Muscle of leg (tissue), 11 donors: Measurements from ENCODE around the gene TEN1. TPM values are rescaled to one million over a fixed set of nuclear protein-coding genes. Genes with fewer than 3 reads are reported as not detected.

Experiments
- DNase-seq: peaks from one replicate; pipeline ENCODE4 v3.0.0; 2013
- H3K27ac ChIP-seq: one replicate; pipeline ENCODE4 v1.5.1; 2013; ENCODE audit warnings: mild to moderate bottlenecking, low read length, control low read depth
- H3K27me3 ChIP-seq: one replicate; pipeline ENCODE4 v1.6.1; 2013; ENCODE audit warnings: low read length; ENCODE audit not compliant: control insufficient read depth, insufficient read depth
- H3K36me3 ChIP-seq: one replicate; pipeline ENCODE4 v1.6.1; 2013; ENCODE audit warnings: low read length; ENCODE audit not compliant: control insufficient read depth, insufficient read depth
- H3K4me1 ChIP-seq: one replicate; pipeline ENCODE4 v1.6.1; 2013; ENCODE audit warnings: low read length; ENCODE audit not compliant: control insufficient read depth, insufficient read depth
- H3K4me3 ChIP-seq: one replicate; pipeline ENCODE4 v1.5.1; 2013; ENCODE audit warnings: low read length, control low read depth
- H3K9me3 ChIP-seq: replicated peaks from 2 replicates; pipeline ENCODE4 v1.6.1; 2013; ENCODE audit warnings: low read depth, low read length; ENCODE audit not compliant: control insufficient read depth
- WGBS: methylation state at CpG from one replicate; pipeline ENCODE4 v1.1.5; 2013; ENCODE audit warnings: missing lambda C conversion rate; ENCODE audit not compliant: insufficient coverage; 5-methylcytosine and 5-hydroxymethylcytosine counted together
- polyA plus RNA-seq, 8 donors: library from polyadenylated mRNA; unstranded; fragments of 120-200 nt; gene quantifications; one replicate each; pipeline versions ENCODE4 v1.2.1 to v1.2.3, GENCODE V29; 2013; ENCODE audit warnings: inconsistent platforms in 1 of 8, low replicate concordance in 1 of 8; ENCODE audit not compliant: insufficient read length in 8 of 8, insufficient read depth in 1 of 8
- total RNA-seq: library from RNA; stranded (reverse); fragments of 120-200 nt; gene quantifications from one replicate; pipeline ENCODE4 v1.2.4, GENCODE V29; 2013

The TEN1 gene
- total and polyA plus RNA-seq, 9 donors = 8.8 to 19.5 (median 12.3) TPM

- H3K36me3 ChIP-seq = peaks cover 20% of the 10 kb centered on the region
- WGBS = 93% methylated on average over 3 of the region's 5 CpGs
- H3K9me3 ChIP-seq = no peaks in the 10 kb centered on the region
- no peaks in the 10 kb centered on the region for H3K27me3 ChIP-seq
- no peak overlapping the region for H3K4me3 ChIP-seq
- no peak overlapping the region for H3K27ac ChIP-seq
- no peak for DNase-seq
- H3K4me1 ChIP-seq = peaks cover 7% of the 10 kb centered on the region
Measured at GRCh38 chr17:75994802-75995370, 15.8 kb downstream of the TEN1 start.

DNA sequence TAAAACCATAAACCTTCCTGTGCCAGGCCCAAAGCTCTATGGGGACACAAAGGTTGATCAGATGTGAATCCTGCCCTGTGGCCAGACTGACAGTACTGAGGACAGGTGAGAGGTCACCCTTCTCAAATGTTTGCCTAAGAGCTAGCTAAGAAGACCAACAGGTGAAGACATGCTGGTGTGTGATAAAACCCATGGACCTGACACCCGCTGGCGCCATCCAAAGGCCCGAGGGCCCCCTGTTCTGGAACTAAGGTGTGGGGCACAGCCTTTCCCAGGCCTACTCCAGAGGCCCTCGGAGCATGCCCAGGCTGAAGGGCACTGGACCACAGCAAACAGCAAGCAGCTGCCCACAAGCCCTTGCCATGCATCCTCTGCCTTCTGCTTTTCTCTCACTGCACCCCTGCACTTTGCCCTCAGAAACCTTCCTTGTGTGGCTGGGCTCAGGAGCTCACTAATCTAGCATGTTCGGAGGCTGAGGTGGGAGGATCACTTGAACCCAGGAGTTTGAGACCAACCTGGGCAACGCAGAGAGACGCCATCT, 16.4 kb downstream of the TEN1 start:
- Histone ChIP-seq H3K9me3 (no peaks in the 10 kb centered on the region), H3K27me3 (no peaks in the 10 kb centered on the region), H3K36me3 (peaks cover 24% of the 10 kb centered on the region), H3K4me3 (no peak overlapping the region), H3K4me1 (peaks cover 7% of the 10 kb centered on the region), H3K27ac (no peak overlapping the region)
- DNase-seq = no peak
- 85% methylated on average over 7 of the region's 7 CpGs for WGBS

- H3K36me3 ChIP-seq = peaks cover 28% of the 10 kb centered on the region
Measured at GRCh38 chr17:75996665-75997590, 17.9 kb downstream of the TEN1 start.

DNA sequence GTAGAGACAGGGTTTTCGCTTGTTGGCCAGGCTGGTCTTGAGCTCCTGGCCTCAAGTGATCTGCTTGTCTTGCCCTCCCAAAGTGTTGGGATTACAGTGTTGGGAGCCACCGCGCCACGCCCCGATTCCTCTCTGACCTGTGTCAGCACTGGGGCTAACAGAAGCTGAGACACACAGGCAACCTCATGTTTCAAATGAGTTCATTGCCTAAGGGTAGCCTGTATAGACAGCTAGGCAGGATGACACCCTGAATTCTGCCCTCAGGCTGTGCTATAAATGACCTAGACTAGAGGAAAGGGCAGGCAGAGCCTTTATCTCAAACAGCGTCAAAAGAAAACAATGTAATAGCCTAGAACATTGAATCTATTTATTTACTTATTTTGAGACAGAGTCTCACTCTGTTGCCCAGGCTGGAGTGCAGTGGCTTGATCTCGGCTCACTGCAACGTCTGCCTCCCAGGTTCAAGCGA, 19.3 kb downstream of the TEN1 start:
- peaks cover 27% of the 10 kb centered on the region for H3K36me3 ChIP-seq
- WGBS = 95% methylated on average over 8 of the region's 9 CpGs
- no peak overlapping the region for H3K27ac ChIP-seq
- no peak for DNase-seq
- H3K27me3 ChIP-seq = no peaks in the 10 kb centered on the region
- H3K4me1 ChIP-seq = peaks cover 7% of the 10 kb centered on the region
- no peaks in the 10 kb centered on the region for H3K9me3 ChIP-seq
- H3K4me3 ChIP-seq = no peak overlapping the region

More at GRCh38 chr17:75996665-75997590, 17.9 kb downstream of the TEN1 start:
- Histone ChIP-seq H3K4me3 (no peak overlapping the region), H3K4me1 (peaks cover 7% of the 10 kb centered on the region), H3K27ac (no peak overlapping the region), H3K9me3 (no peaks in the 10 kb centered on the region), H3K27me3 (no peaks in the 10 kb centered on the region)
- 22% methylated on average over 17 of the region's 18 CpGs for WGBS
- DNase-seq = peak; percentile 51

- 61% methylated on average over 20 of the region's 31 CpGs for WGBS
Measured at GRCh38 chr17:76000016-76000754, 21.1 kb downstream of the TEN1 start.

GRCh38 chr17:76000755-76001521, 21.9 kb downstream of the TEN1 start, which contains the start of gene CDK3:
Gene CDK3, plus strand, starts transcription at chr17:76000855. Its CDS starts 571 bp downstream, at chr17:76001426.
- Histone ChIP-seq H3K9me3 (no peaks in the 10 kb centered on the region), H3K27me3 (no peaks in the 10 kb centered on the region), H3K4me3 (no peak within 1 kb of the TSS), H3K36me3 (peaks cover 21% of the 10 kb centered on the region), H3K27ac (no peak within 1 kb of the TSS), H3K4me1 (peaks cover 24% of the 10 kb centered on the region)
- 85% methylated on average over 20 of the region's 21 CpGs for WGBS
- no peak for DNase-seq

More at GRCh38 chr17:76000016-76000754, 21.1 kb downstream of the TEN1 start:
- H3K27ac ChIP-seq = no peak overlapping the region
- DNase-seq = no peak
- H3K36me3 ChIP-seq = peaks cover 26% of the 10 kb centered on the region
- H3K4me3 ChIP-seq = no peak overlapping the region
- H3K27me3 ChIP-seq = no peaks in the 10 kb centered on the region
- peaks cover 16% of the 10 kb centered on the region for H3K4me1 ChIP-seq
- no peaks in the 10 kb centered on the region for H3K9me3 ChIP-seq

GRCh38 chr17:76002100-76002499, 23.1 kb downstream of the TEN1 start:
- Histone ChIP-seq H3K4me3 (no peak overlapping the region), H3K27ac (no peak overlapping the region), H3K4me1 (peaks cover 26% of the 10 kb centered on the region), H3K27me3 (no peaks in the 10 kb centered on the region), H3K36me3 (peaks cover 21% of the 10 kb centered on the region), H3K9me3 (no peaks in the 10 kb centered on the region)
- WGBS = 95% methylated on average over 10 of the region's 12 CpGs
- no peak for DNase-seq

- H3K27ac ChIP-seq = no peak overlapping the region
- no peaks in the 10 kb centered on the region for H3K27me3 ChIP-seq
- peaks cover 21% of the 10 kb centered on the region for H3K36me3 ChIP-seq
- 80% methylated on average over 6 of the region's 6 CpGs for WGBS
- H3K9me3 ChIP-seq = no peaks in the 10 kb centered on the region
- no peak for DNase-seq
- peaks cover 22% of the 10 kb centered on the region for H3K4me1 ChIP-seq
- H3K4me3 ChIP-seq = no peak overlapping the region
Measured at GRCh38 chr17:76003915-76004314, 24.9 kb downstream of the TEN1 start.

DNA sequence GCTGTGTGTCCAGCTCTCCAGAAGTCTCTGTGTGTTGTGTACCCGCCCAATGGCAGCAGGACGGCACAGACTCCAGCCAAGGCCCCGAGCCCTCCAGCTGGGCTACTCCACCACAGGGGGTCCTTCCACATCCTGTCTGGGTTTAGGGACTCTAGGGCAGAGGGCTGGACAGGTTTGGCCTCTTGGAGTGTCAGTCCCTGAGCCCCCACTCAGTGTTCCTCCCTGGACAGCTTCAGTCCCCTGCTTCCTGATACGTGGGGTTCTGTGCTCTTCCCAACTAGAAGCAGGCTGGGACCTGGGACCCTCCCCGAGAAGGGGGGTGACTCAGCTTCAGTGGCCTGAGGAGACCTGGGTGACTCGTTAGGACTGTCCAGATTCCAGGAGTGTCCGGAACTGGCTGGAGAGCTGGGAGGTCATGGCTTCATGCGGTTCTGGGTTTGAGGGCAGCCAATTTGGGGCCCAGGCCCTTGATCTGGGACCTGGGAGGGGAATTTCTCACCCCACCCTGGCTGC, 25.8 kb downstream of the TEN1 start:
- H3K9me3 ChIP-seq = no peaks in the 10 kb centered on the region
- H3K27me3 ChIP-seq = no peaks in the 10 kb centered on the region
- H3K27ac ChIP-seq = peak overlapping the region; percentile 77
- no peak for DNase-seq
- H3K4me1 ChIP-seq = peaks cover 22% of the 10 kb centered on the region
- WGBS = 54% methylated on average over 6 of the region's 8 CpGs
- H3K4me3 ChIP-seq = no peak overlapping the region
- H3K36me3 ChIP-seq = peaks cover 21% of the 10 kb centered on the region
